ENCODE results near the gene CD2AP.

Gene CD2AP

DNA sequence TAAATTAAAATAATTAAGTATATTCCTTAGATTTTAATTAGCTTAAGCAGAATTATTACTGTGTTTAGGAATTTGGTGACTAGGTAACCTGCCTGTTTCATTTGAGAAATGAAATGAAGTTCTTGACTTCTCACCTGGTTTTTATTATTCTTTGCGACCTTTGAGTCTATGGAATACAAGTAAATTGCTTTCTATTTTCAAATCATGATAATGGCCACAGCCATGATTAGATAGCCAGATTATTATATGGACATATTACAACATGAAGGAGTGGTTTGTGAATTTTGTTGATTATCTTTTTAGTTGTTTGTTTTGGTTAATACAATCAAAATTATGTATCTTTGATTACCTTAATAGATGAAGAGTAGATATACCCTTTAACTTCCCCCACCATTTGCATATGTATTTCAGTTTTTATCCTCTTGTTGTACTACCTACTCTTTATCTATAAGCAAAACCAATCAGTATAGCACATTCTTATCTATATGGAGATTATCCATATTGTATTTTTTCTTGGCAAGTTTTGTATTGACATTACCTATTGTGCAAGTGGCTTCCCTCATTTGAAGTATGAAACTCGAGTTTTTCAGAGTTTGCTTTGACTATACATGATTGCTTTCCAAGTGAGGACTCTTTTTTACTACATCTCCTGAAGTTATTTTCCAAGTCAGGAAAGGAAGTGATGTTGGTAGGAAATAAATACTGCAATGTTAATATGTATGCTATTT is 47.9 kb downstream of the CD2AP start:
- no peak overlapping the region for H3K4me3 ChIP-seq
- peaks cover 0 to 25% (median 4%) of the 10 kb centered on the region in 11 experiments; a peak in 7 of 22 replicates for H4K20me1 ChIP-seq
- TF ChIP-seq Cebpa-rat (IDR thresholded peaks at IDR 0.05): no peak
- no peak overlapping the region for H3K27ac ChIP-seq
- no peak overlapping the region for H3K4me2 ChIP-seq
- no peak overlapping the region for H3K9ac ChIP-seq
- H3K9me3 ChIP-seq (replicated peaks in 1 of 11): peaks cover 6 to 26% (median 15%) of the 10 kb centered on the region in 11 experiments; a peak in 19 of 22 replicates
- no peaks in the 10 kb centered on the region for H3K27me3 ChIP-seq
- H3K36me3 ChIP-seq: peaks cover 9 to 40% (median 27%) of the 10 kb centered on the region in 11 experiments
- peaks cover 0 to 8% (median 0%) of the 10 kb centered on the region in 10 experiments; a peak in 2 of 20 replicates for H3K4me1 ChIP-seq

GRCh38 chr6:47527274-47527673 is 49.7 kb downstream of the CD2AP start:
- no peak overlapping the region for H3K4me3 ChIP-seq
- peaks cover 0 to 8% (median 0%) of the 10 kb centered on the region in 10 experiments; a peak in 2 of 20 replicates for H3K4me1 ChIP-seq
- H3K9ac ChIP-seq: no peak overlapping the region
- H3K27me3 ChIP-seq: no peaks in the 10 kb centered on the region
- H3K27ac ChIP-seq: no peak overlapping the region
- peaks cover 12 to 49% (median 33%) of the 10 kb centered on the region in 11 experiments for H3K36me3 ChIP-seq
- no peak overlapping the region for H3K4me2 ChIP-seq
- H3K9me3 ChIP-seq (replicated peaks in 1 of 11): peaks cover 6 to 29% (median 19%) of the 10 kb centered on the region in 11 experiments; a peak in 19 of 22 replicates
- H4K20me1 ChIP-seq: peaks cover 0 to 16% (median 0%) of the 10 kb centered on the region in 11 experiments; a peak in 5 of 22 replicates
- no peak for TF ChIP-seq Cebpa-rat (IDR thresholded peaks at IDR 0.05)

- Histone ChIP-seq H3K4me1 (no peaks in the 10 kb centered on the region), H4K20me1 (peaks cover 0 to 10% (median 0%) of the 10 kb centered on the region in 11 experiments; a peak in 4 of 22 replicates)
Measured at GRCh38 chr6:47529734-47530133, 52.1 kb downstream of the CD2AP start.

DNA sequence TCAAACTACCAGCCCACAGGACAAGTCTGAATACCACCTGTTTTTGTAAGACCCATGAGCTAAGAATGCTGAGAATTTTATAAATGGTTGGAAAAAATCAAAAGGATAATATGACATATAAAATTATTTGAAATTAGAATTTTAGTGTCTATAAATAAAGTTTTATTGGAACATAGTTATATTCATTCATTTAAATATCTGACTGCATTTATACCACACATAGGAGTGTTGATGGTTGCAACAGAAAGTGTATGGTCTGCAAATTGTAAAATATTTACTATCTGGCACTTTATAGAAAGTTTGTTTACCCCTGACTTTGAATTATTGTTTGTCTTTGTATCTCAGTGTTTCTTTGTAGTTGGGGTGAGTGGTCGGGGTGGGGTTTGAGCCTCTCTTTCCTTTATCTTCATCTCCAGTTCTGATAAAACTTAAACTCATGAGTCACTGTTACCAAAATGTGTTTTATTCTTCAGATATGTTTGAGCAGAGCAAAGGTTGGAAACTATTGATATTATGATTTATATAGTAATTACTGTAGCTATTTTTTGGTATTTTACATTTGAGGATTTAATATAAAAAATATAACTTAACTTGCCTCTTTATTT is 55.5 kb downstream of the CD2AP start:
- TF ChIP-seq Cebpa-rat (IDR thresholded peaks at IDR 0.05): no peak
- H3K4me3 ChIP-seq: no peak overlapping the region
- no peak overlapping the region for H3K27ac ChIP-seq
- peaks cover 0 to 9% (median 0%) of the 10 kb centered on the region in 11 experiments; a peak in 3 of 22 replicates for H4K20me1 ChIP-seq
- no peak overlapping the region for H3K4me2 ChIP-seq
- no peaks in the 10 kb centered on the region for H3K27me3 ChIP-seq
- peaks cover 23 to 77% (median 54%) of the 10 kb centered on the region in 11 experiments for H3K36me3 ChIP-seq
- no peak overlapping the region for H3K9ac ChIP-seq
- H3K9me3 ChIP-seq (replicated peaks in 1 of 11): peaks cover 0 to 20% (median 6%) of the 10 kb centered on the region in 11 experiments; a peak in 10 of 22 replicates
- H3K4me1 ChIP-seq: no peaks in the 10 kb centered on the region

More at GRCh38 chr6:47529734-47530133, 52.1 kb downstream of the CD2AP start:
- H3K27ac ChIP-seq: no peak overlapping the region
- peaks cover 6 to 29% (median 19%) of the 10 kb centered on the region in 11 experiments; a peak in 19 of 22 replicates for H3K9me3 ChIP-seq (replicated peaks in 1 of 11)
- no peak for TF ChIP-seq Cebpa-rat (IDR thresholded peaks at IDR 0.05)
- no peak overlapping the region for H3K4me2 ChIP-seq
- no peaks in the 10 kb centered on the region for H3K27me3 ChIP-seq
- H3K4me3 ChIP-seq: no peak overlapping the region
- no peak overlapping the region for H3K9ac ChIP-seq
- peaks cover 25 to 67% (median 49%) of the 10 kb centered on the region in 11 experiments for H3K36me3 ChIP-seq

DNA sequence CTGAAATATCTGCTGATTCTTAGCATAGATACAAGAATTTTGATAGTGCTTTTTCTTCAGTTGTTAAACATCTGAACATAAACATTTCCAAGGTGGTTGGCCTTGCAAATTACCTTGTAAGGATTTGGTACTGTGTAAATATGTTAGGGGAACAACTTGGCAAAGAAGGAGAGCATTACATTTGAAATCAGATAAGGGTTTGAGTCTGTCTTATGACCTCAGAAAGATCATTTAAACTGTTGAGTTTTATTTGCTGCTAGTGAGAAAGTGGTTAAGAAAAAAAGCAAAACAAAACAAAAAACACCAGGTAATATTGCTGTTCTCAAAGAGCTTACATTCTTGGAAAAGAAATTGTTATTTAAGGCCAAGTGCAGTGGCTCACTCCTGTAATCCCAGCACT is 56.5 kb downstream of the CD2AP start:
- H3K27me3 ChIP-seq: no peaks in the 10 kb centered on the region
- TF ChIP-seq Cebpa-rat (IDR thresholded peaks at IDR 0.05): no peak
- H4K20me1 ChIP-seq: peaks cover 0 to 4% (median 0%) of the 10 kb centered on the region in 11 experiments; a peak in 2 of 22 replicates
- no peak overlapping the region for H3K9ac ChIP-seq
- peaks cover 25 to 74% (median 52%) of the 10 kb centered on the region in 11 experiments for H3K36me3 ChIP-seq
- no peak overlapping the region for H3K4me2 ChIP-seq
- no peak overlapping the region for H3K27ac ChIP-seq
- no peak overlapping the region for H3K4me3 ChIP-seq
- H3K9me3 ChIP-seq (replicated peaks in 1 of 11): peaks cover 0 to 20% (median 6%) of the 10 kb centered on the region in 11 experiments; a peak in 10 of 22 replicates
- H3K4me1 ChIP-seq: no peaks in the 10 kb centered on the region

DNA sequence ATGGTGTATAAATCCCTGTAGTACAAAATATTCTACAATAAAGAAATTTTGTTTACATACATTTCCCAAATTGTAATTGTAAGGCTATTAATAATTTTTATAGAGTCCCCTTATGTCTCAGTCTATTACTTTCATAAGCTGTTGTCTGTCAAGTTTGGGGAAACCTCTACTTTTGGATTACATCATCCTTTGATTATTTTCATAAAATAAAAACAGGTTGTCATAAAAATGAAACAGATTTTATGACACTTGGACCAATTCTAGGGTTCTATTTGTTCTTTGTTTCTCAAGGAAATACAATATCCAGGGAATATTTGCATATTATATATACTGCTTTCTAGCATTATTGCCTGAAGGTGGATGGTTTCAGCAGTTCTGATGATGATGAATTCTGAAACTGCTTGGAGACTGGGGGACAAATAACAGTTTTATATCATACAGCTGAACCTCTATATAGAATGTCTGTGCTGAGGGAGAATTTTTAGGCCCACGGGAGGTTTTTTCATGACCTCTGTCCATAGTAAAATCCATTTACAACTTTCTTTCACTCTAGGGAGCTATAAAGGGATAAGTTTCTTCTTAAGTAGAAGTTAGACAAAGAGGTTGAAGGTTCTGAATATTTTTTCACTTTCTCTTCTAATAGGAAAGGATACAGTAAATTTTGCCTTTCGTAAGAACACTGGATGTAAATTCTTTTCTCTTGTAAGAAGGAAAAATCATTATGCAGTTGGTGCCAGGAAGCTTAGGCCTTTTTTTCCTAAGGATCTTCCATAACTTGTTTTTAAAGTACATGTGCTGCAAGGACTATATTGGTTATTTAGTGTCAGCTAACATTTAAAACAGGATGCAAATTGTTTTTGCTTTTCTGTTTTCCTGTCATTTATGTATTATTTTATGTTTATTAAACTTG is 58.0 kb downstream of the CD2AP start:
- Histone ChIP-seq H3K9me3 (replicated peaks in 1 of 11) (peaks cover 0 to 8% (median 0%) of the 10 kb centered on the region in 11 experiments; a peak in 7 of 22 replicates), H3K4me3 (no peak overlapping the region), H3K9ac (no peak overlapping the region), H3K27me3 (no peaks in the 10 kb centered on the region), H3K27ac (no peak overlapping the region), H3K4me2 (no peak overlapping the region), H3K36me3 (peaks cover 24 to 76% (median 54%) of the 10 kb centered on the region in 11 experiments), H4K20me1 (peaks cover 0 to 4% (median 0%) of the 10 kb centered on the region in 11 experiments; a peak in 1 of 22 replicates), H3K4me1 (no peaks in the 10 kb centered on the region)
- TF ChIP-seq Cebpa-rat (IDR thresholded peaks at IDR 0.05): no peak

GRCh38 chr6:47536816-47537401 is 59.3 kb downstream of the CD2AP start:
- Histone ChIP-seq H3K4me2 (no peak overlapping the region), H3K4me1 (no peaks in the 10 kb centered on the region), H4K20me1 (peaks cover 0 to 4% (median 0%) of the 10 kb centered on the region in 11 experiments; a peak in 1 of 22 replicates), H3K9me3 (replicated peaks in 1 of 11) (no peaks in the 10 kb centered on the region), H3K4me3 (no peak overlapping the region), H3K36me3 (peaks cover 19 to 67% (median 49%) of the 10 kb centered on the region in 11 experiments), H3K27ac (no peak overlapping the region), H3K27me3 (no peaks in the 10 kb centered on the region), H3K9ac (no peak overlapping the region)
- TF ChIP-seq Cebpa-rat (IDR thresholded peaks at IDR 0.05): no peak

DNA sequence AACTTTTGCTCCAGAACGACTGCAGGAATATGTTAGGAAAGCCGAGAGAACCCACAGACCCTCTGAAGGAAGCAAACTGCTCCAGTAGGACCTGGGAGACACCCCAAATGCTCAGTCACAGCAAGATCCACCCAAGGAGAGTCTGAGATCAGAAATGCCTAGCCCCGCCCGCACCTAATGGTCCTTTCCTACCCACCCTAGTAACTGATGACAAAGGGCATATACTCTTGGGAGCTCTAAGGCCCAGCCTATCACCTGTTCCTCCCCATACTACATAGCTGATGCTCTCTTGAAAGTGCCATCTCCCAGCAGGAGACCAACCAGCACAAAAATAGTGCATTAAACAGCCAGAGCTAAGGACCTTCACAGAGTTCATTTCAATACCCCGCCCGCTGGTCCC is 67.6 kb downstream of the CD2AP start:
- Histone ChIP-seq H3K4me3 (no peak overlapping the region), H3K9ac (no peak overlapping the region), H3K27ac (no peak overlapping the region), H3K4me1 (no peaks in the 10 kb centered on the region), H4K20me1 (no peaks in the 10 kb centered on the region), H3K9me3 (replicated peaks in 1 of 11) (peaks cover 19 to 53% (median 30%) of the 10 kb centered on the region in 11 experiments; a peak in 20 of 22 replicates), H3K4me2 (no peak overlapping the region), H3K36me3 (peaks cover 30 to 73% (median 64%) of the 10 kb centered on the region in 11 experiments), H3K27me3 (no peaks in the 10 kb centered on the region)
- TF ChIP-seq Cebpa-rat (IDR thresholded peaks at IDR 0.05): no peak
